Measurements from ENCODE around the gene CALHM3. TPM values are rescaled to one million over a fixed set of nuclear protein-coding genes. Genes with fewer than 3 reads are reported as not detected.
A peak's percentile ranks its signal among the peaks of the same experiment; 100 is the strongest.

CALHM3 gene
- total RNA-seq, 1 donor from 2014 or later: not detected

DNA sequence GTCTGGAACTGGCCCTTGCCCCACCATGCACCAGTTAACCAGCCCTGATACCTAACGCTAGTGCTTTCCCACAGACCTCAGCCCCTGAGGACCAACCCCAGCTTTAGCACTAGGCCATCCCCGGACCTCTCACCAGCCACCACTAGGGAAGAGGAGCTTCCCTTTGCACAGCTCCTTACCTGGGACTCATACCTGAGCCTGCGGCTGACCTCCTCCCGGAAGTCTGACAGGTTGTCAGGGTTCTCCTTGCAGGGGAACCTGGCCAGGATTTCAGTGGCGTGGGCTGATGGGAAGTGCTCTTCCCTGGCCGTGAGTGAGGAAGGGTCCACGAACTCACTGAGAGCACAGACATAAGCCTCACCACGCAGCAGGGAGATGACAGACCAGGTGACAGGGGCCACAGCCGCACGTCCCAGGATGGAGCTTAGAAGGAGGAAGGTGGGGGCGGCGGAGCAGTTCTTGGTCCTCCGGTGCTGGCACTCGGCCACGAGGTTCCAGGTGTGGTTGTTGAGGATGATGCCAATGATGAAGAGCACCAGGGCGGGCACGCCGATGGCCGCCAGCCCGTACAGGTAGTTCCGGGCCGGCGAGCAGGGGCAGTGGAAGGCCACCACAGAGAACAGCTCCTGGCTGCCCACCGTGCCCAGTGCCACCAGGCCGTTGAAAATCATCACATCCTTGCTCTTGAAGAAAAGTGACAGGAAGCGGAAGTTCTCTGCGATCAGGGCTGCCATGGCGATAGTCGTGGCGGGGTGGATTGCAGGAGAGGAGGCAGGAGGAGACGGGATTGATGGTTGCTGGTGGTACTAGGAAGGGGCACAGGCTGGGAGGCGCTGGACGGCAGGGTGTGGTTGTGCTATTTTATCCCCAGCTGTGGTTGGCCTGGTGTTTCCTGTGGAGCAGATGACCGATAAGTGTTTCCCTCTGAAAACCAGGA lies 29.6 kb downstream of the CALHM3 start:
- Mint-ChIP-seq H3K4me1 (ENCODE audit: low read depth) (peaks cover 65% of the 10 kb centered on the region), H3K9me3 (no peaks in the 10 kb centered on the region), H3K4me3 (peak overlapping the region; percentile 45), H3K27me3 (ENCODE audit: insufficient read depth) (no peaks in the 10 kb centered on the region), H3K36me3 (ENCODE audit: low read depth) (peaks cover 43% of the 10 kb centered on the region), H3K27ac (peak overlapping the region; percentile 40)
- intact Hi-C loops (cut with micrococcal nuclease): no loop called here
- no peak for DNase-seq (ENCODE audit: low spot score)

DNA sequence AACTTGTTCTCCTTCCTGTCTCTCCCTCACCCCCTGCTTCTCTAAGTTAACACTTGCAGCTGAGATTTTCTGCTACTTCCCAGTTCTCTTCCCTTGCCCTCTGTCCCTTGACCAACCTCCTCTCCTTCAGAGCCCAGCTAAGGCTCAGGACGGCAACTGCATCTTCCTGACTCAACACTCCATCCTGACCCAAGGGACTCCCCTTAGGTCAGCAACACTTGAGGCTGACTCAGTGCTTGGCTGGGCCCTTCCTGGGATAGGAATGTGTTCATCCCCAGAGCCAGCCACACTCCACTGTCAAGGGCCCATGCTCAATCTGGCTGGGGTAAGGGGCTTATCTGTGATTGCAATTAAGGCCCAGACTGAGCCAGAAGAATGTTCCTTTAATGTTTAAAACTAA lies 30.3 kb downstream of the CALHM3 start:
- peaks cover 62% of the 10 kb centered on the region for H3K4me1 Mint-ChIP-seq (ENCODE audit: low read depth)
- no peaks in the 10 kb centered on the region for H3K9me3 Mint-ChIP-seq
- H3K4me3 Mint-ChIP-seq: peak overlapping the region; percentile 40
- peak overlapping the region; percentile 63 for H3K27ac Mint-ChIP-seq
- no peak for DNase-seq (ENCODE audit: low spot score)
- no peaks in the 10 kb centered on the region for H3K27me3 Mint-ChIP-seq (ENCODE audit: insufficient read depth)
- H3K36me3 Mint-ChIP-seq (ENCODE audit: low read depth): peaks cover 50% of the 10 kb centered on the region
- intact Hi-C loops (cut with micrococcal nuclease): no loop called here

DNA sequence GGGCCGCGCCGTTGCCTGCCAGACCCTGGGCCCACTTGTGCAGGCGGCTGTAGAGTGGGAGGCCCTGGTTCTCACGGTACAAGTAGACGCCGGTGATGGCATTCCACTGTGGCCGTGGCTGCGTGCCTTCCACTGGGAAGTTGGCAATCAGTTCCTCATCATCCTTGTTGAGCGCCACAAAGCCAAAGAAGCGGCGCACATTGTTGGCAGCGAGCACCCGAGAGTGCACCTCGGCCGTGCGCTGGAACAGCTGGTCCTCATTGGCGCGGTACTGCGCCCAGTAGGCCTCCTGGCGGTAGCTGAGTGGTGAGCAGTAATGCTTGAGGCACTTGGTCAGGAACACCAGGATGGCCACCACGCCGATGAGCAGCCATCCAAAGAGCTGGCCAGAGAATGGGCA lies 31.9 kb downstream of the CALHM3 start:
- Mint-ChIP-seq H3K36me3 (ENCODE audit: low read depth) (peaks cover 62% of the 10 kb centered on the region), H3K4me1 (ENCODE audit: low read depth) (peaks cover 52% of the 10 kb centered on the region)
- intact Hi-C loops (cut with micrococcal nuclease): no loop called here

DNA sequence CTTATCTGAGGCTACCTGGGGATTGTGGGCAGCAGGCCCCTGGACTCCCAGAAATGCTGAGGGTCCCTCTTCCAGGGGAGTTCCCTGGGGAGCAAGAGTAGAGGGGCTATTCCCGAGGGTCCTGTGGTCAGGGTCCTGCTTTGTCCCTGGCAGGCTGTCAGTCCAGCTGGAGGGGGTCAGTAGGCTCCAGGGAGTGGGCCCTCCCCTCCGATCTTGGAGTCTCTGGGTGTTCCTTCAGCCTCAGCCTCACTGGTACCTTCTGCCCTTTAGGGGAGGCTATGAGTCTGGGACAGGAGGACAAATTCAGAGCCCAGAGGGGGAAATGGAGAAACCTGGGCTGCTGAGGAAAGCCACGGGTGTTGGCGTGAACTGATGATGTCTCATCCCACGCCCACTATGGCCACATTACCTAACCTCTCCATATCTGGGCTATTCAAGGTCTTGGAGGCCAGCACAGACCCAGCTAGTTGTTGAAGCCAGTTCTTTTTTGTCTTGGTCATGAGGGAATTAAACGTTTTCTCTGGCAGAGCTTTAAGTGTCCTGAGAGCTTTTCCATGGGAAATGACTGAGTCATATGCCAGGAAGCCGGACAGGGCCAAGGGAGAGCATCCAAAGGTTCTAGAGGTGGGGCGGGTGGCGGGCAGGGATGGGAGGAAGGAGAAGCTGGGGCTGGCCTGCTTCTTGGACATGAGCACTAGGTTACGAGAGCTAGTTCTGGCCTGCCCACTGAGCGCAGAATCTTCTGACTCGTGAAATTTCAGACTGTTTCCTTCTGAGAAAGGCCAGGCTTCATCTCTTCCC lies 33.1 kb downstream of the CALHM3 start:
- Mint-ChIP-seq H3K4me1 (ENCODE audit: low read depth) (peaks cover 47% of the 10 kb centered on the region), H3K27me3 (ENCODE audit: insufficient read depth) (no peaks in the 10 kb centered on the region), H3K36me3 (ENCODE audit: low read depth) (peaks cover 69% of the 10 kb centered on the region), H3K4me3 (no peak overlapping the region), H3K9me3 (no peaks in the 10 kb centered on the region), H3K27ac (no peak overlapping the region)
- no peak for DNase-seq (ENCODE audit: low spot score)
- intact Hi-C loops (cut with micrococcal nuclease): no loop called here

More for the DNA sequence above, 31.9 kb downstream of the CALHM3 start:
- H3K27ac Mint-ChIP-seq: no peak overlapping the region
- no peaks in the 10 kb centered on the region for H3K27me3 Mint-ChIP-seq (ENCODE audit: insufficient read depth)
- no peaks in the 10 kb centered on the region for H3K9me3 Mint-ChIP-seq
- no peak for DNase-seq (ENCODE audit: low spot score)
- H3K4me3 Mint-ChIP-seq: no peak overlapping the region

DNA sequence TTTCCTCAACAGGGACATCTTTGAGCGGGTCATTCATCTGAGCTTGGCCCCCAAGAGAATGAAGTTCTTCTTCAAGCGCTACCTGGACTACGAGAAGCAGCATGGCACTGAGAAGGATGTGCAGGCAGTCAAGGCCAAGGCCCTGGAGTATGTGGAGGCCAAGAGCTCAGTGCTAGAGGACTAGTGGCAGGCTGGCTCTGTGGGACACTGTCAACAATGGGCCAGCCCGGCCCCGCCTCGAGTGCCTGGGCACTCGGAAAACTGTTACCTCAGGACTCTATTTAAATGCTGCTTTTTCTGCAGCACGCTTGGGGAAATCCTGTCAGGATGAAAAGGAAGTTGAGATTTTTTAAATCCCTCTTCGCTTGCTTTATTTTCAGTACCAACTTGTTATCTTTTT lies 33.7 kb downstream of the CALHM3 start:
- Mint-ChIP-seq H3K4me1 (ENCODE audit: low read depth) (peaks cover 41% of the 10 kb centered on the region), H3K27me3 (ENCODE audit: insufficient read depth) (no peaks in the 10 kb centered on the region), H3K4me3 (no peak overlapping the region), H3K36me3 (ENCODE audit: low read depth) (peaks cover 69% of the 10 kb centered on the region), H3K9me3 (no peaks in the 10 kb centered on the region), H3K27ac (no peak overlapping the region)
- DNase-seq (ENCODE audit: low spot score): no peak
- intact Hi-C loops (cut with micrococcal nuclease): no loop called here

DNA sequence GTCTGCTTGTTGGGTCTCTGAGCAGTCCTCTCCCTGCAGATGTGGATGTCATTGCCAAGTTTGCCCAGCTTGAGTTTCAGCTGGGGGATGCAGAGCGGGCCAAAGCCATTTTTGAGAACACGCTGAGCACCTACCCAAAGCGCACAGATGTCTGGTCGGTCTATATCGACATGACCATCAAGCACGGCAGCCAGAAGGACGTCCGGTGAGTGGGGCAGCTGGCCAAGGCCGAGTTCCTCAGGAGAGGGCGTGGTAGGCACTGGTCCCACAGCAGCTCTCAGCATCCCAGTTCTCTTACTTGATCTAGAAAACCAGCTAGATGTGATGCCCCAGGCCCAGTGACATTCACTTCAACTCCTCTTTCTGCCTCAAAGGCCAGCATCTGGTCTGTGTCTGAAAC lies 34.6 kb downstream of the CALHM3 start:
- Mint-ChIP-seq H3K4me1 (ENCODE audit: low read depth) (peaks cover 33% of the 10 kb centered on the region), H3K36me3 (ENCODE audit: low read depth) (peaks cover 68% of the 10 kb centered on the region), H3K9me3 (no peaks in the 10 kb centered on the region), H3K27me3 (ENCODE audit: insufficient read depth) (no peaks in the 10 kb centered on the region), H3K4me3 (no peak overlapping the region), H3K27ac (peak overlapping the region; percentile 22)
- no peak for DNase-seq (ENCODE audit: low spot score)
- intact Hi-C loops (cut with micrococcal nuclease): no loop called here

DNA sequence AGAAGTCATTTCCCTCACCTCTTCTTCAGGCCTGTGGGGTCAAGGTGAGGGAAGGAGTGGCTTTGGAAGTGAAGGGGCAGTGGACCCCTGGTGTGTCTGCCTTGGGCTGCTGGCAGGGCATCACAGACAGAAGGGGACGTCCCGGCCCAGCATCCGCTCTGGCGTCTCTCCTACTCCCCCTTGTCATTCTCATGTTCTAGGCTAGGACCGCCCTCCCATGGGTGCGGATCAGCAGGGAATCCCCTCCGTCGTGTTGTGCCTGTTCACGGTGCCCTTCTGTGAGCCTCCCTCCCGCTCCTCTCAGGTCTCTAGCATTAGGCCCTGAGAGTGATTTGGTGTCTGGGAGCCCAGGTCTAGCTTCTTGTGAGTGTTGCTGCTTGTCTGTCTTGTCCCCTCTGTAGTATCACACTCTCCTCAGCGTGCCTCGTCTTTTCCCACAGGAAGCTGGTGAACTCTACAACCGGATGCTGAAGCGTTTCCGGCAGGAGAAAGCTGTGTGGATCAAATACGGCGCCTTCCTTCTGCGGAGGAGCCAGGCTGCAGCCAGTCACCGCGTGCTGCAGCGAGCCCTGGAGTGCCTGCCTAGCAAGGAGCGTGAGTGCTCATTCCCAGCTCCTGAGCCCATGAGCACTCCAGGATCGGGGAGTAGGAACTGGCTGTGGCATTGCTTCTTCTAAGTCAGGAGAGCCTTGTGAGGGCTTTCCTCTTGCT lies 35.4 kb downstream of the CALHM3 start:
- Mint-ChIP-seq H3K27ac (peak overlapping the region; percentile 6), H3K4me3 (no peak overlapping the region), H3K4me1 (ENCODE audit: low read depth) (peaks cover 24% of the 10 kb centered on the region), H3K9me3 (no peaks in the 10 kb centered on the region), H3K36me3 (ENCODE audit: low read depth) (peaks cover 65% of the 10 kb centered on the region), H3K27me3 (ENCODE audit: insufficient read depth) (no peaks in the 10 kb centered on the region)
- no peak for DNase-seq (ENCODE audit: low spot score)
- intact Hi-C loops (cut with micrococcal nuclease): no loop called here

DNA sequence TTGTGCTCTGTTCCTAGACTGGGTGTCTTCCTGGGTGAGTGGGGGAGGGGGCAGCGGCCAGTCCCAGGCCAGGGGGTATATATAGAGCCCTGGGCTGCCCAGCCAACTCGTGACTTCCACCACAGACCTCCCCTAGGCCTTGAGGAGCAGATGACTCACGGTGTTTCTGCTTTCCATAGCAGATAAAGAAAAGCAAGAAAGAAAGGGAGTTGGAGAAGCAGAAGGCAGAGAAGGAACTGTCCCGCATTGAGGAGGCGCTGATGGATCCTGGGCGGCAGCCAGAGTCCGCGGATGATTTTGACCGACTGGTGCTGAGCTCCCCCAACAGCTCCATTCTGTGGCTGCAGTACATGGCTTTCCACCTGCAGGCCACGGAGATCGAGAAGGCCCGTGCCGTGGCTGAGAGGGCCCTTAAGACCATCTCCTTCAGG lies 37.0 kb downstream of the CALHM3 start:
- peaks cover 71% of the 10 kb centered on the region for H3K36me3 Mint-ChIP-seq (ENCODE audit: low read depth)
- no peaks in the 10 kb centered on the region for H3K27me3 Mint-ChIP-seq (ENCODE audit: insufficient read depth)
- no peak overlapping the region for H3K4me3 Mint-ChIP-seq
- H3K4me1 Mint-ChIP-seq (ENCODE audit: low read depth): peaks cover 16% of the 10 kb centered on the region
- H3K9me3 Mint-ChIP-seq: no peaks in the 10 kb centered on the region
- DNase-seq (ENCODE audit: low spot score): no peak
- intact Hi-C loops (cut with micrococcal nuclease): no loop called here
- no peak overlapping the region for H3K27ac Mint-ChIP-seq

DNA sequence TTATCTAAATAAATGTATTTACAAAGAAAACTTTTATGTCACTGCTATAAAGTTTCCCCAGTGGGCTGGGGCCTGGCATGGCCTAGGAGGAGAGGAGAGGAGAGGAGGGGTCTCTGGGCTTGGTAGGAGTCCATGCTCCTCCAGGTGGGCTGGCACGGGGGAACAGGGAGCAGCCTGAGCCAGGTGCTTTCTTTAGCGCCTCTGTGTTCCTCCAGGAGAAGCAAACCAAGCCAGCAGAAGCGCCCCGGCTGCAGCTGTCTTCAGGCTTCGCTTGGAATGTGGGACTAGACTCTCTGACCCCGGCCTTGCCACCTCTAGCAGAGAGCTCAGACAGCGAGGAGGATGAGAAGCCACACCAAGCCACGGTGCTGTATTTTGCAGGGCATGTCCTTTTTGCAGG lies 37.4 kb downstream of the CALHM3 start:
- no peaks in the 10 kb centered on the region for H3K27me3 Mint-ChIP-seq (ENCODE audit: insufficient read depth)
- intact Hi-C loops (cut with micrococcal nuclease): no loop called here
- H3K9me3 Mint-ChIP-seq: no peaks in the 10 kb centered on the region
- no peak for DNase-seq (ENCODE audit: low spot score)
- H3K4me3 Mint-ChIP-seq: no peak overlapping the region
- no peak overlapping the region for H3K27ac Mint-ChIP-seq
- peaks cover 73% of the 10 kb centered on the region for H3K36me3 Mint-ChIP-seq (ENCODE audit: low read depth)
- H3K4me1 Mint-ChIP-seq (ENCODE audit: low read depth): peaks cover 16% of the 10 kb centered on the region

DNA sequence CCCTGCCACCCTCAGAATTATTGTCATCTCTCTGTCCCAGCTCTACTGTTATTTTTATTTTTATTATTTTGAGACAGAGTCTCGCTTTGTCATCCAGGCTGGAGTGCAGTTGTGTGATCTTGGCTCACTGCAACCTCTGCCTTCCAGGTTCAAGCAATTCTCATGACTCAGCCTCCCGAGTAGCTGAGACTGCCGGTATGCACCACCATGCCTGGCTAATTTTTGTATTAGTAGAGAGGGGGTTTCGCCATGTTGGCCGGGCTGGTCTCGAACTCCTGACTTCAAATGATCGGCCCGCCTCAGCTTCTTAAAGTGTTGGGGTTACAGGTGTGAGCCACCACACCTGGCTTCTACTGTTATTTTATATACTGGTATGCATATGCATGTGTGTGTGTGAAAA lies 37.8 kb downstream of the CALHM3 start:
- H3K36me3 Mint-ChIP-seq (ENCODE audit: low read depth): peaks cover 76% of the 10 kb centered on the region
- no peak overlapping the region for H3K27ac Mint-ChIP-seq
- no peak overlapping the region for H3K4me3 Mint-ChIP-seq
- intact Hi-C loops (cut with micrococcal nuclease): no loop called here
- H3K9me3 Mint-ChIP-seq: no peaks in the 10 kb centered on the region
- peaks cover 15% of the 10 kb centered on the region for H3K4me1 Mint-ChIP-seq (ENCODE audit: low read depth)
- no peak for DNase-seq (ENCODE audit: low spot score)
- H3K27me3 Mint-ChIP-seq (ENCODE audit: insufficient read depth): no peaks in the 10 kb centered on the region

DNA sequence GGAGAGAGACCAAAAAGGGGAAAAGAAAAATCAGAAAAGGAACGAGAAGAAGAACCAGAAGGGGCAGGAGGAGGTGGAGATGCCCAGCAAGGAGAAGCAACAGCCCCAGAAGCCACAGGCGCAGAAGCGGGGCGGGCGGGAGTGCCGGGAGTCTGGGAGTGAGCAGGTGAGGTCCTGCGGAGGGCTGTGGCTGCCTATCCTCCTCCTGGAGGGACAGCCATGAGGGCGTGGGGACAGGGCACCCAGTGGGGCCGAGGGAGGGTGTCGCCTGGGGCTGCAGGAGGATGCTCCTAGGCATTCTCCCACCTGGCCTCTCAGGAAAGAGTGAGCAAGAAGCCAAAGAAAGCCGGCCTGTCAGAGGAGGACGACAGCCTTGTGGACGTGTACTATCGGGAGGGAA lies 38.6 kb downstream of the CALHM3 start:
- Mint-ChIP-seq H3K9me3 (no peaks in the 10 kb centered on the region), H3K4me1 (ENCODE audit: low read depth) (peaks cover 7% of the 10 kb centered on the region), H3K27me3 (ENCODE audit: insufficient read depth) (no peaks in the 10 kb centered on the region), H3K36me3 (ENCODE audit: low read depth) (peaks cover 69% of the 10 kb centered on the region), H3K27ac (peak overlapping the region; percentile 19), H3K4me3 (no peak overlapping the region)
- intact Hi-C loops (cut with micrococcal nuclease): no loop called here
- DNase-seq (ENCODE audit: low spot score): no peak

DNA sequence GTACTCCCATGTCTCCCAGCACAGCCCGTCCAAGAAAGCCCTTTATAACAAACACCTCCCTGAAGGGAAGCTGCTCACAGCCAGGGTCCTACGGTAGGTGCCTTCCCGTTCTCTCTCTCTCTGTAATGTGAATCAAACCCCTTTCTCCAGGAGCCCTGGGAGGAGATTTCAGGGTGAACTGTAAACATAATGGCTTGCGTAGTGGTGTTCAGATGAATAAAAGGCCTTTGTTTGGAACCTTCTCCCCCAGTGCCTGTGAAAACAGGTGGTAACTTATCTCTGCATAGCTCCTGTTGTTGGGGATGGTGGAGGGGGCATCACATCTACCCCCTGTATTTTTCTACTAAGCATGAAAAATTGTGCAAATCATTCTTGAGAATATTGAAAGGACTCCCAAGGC lies 39.3 kb downstream of the CALHM3 start:
- no peak overlapping the region for H3K4me3 Mint-ChIP-seq
- H3K27ac Mint-ChIP-seq: no peak overlapping the region
- DNase-seq (ENCODE audit: low spot score): no peak
- H3K36me3 Mint-ChIP-seq (ENCODE audit: low read depth): peaks cover 65% of the 10 kb centered on the region
- H3K27me3 Mint-ChIP-seq (ENCODE audit: insufficient read depth): no peaks in the 10 kb centered on the region
- intact Hi-C loops (cut with micrococcal nuclease): no loop called here
- peaks cover under 1% of the 10 kb centered on the region for H3K4me1 Mint-ChIP-seq (ENCODE audit: low read depth)
- H3K9me3 Mint-ChIP-seq: no peaks in the 10 kb centered on the region

Data from activated T-helper 1 cell treated with anti-CD3 and anti-CD28 coated beads, Interleukin-12 subunit alpha, Interleukin-12 subunit beta, Interleukin-2, Interleukin-4 antibody, amounts not matched to agents 30 ng/mL and 10 ng/mL and 1 ng/mL, durations not matched to agents 14 hours and 24 hours and 36 hours (primary cell).